Suprapubic skin (tissue), 4 donors: Measurements from ENCODE around the gene ZNF577.

Experiments used
- CTCF ChIP-seq, 2 donors: fragments of 200-600 bp in 1 of 2; fragments of 450-650 bp in 1 of 2; sonication (generic) in 1 of 2; IDR thresholded peaks; one replicate each; pipeline ENCODE4 v1.5.1; 2016 to 2019; ENCODE audit warnings: antibody characterized with exemption in 2 of 2, mild to moderate bottlenecking in 1 of 2, moderate library complexity in 1 of 2
- EP300 ChIP-seq: sonication (generic); formaldehyde crosslinking; IDR thresholded peaks from one replicate; pipeline ENCODE4 v1.6.1; 2017; ENCODE audit warnings: antibody characterized with exemption
- POLR2A ChIP-seq, 2 donors: fragments of 450-650 bp; IDR thresholded peaks; one replicate each; pipeline ENCODE4 v1.6.1; 2017; ENCODE audit warnings: antibody characterized with exemption in 2 of 2, mild to moderate bottlenecking in 2 of 2, moderate library complexity in 2 of 2
- POLR2AphosphoS5 ChIP-seq, 3 donors: sonication (generic); formaldehyde crosslinking; IDR thresholded peaks; one replicate each; pipeline ENCODE4 v1.6.1; 2017; ENCODE audit warnings: antibody characterized with exemption in 3 of 3

DNA sequence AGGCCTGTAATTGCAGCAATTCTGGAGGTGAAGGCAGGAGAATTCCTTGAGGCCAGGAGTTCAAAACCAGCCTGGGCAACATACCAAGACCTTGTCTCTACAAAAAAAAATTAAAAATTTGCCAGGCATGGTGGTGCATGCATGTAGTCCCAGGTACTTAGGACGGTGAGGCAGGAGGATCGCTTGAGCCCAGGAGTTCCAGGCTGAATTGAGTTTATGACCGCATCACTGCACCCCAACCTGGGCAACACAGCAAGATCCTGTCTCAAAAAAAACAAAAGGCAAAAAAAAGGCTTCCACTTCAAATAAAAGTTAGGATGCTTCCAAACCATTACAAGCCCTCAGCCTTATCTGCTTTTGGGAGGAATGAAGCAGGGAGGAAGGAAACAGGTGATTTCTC, 5.2 kb downstream of the ZNF577 start:
- no peak for TF ChIP-seq POLR2AphosphoS5 (IDR thresholded peaks at IDR 0.05)
- TF ChIP-seq CTCF (IDR thresholded peaks at IDR 0.05): no peak
- no peak for TF ChIP-seq POLR2A (IDR thresholded peaks at IDR 0.05)
- TF ChIP-seq EP300: no peak
